SJCRH30 (cell line): ENCODE data around the gene RYR3. TPM values are rescaled to one million over a fixed set of nuclear protein-coding genes. Genes with fewer than 3 reads are reported as not detected.
A peak's percentile ranks its signal among the peaks of the same experiment; 100 is the strongest.

ENCODE experiments used
- DNase-seq, 2 experiments: peaks; one replicate each; pipeline ENCODE4 v3.0.0-alpha.2; 2015 to 2020
- H3K27ac ChIP-seq: fragments of 250-450 bp; sonication (Bioruptor Pico); 2 replicates; pipeline ENCODE4 v1.5.1; 2020; ENCODE audit warnings: mild to moderate bottlenecking, moderate library complexity
- H3K27me3 ChIP-seq: fragments of 250-450 bp; sonication (Bioruptor Pico); 2 replicates; pipeline ENCODE4 v1.5.1; 2020; ENCODE audit warnings: mild to moderate bottlenecking, moderate library complexity
- H3K36me3 ChIP-seq: fragments of 250-450 bp; sonication (Bioruptor Pico); 2 replicates; pipeline ENCODE4 v1.5.1; 2020; ENCODE audit warnings: mild to moderate bottlenecking, moderate library complexity
- H3K4me1 ChIP-seq: fragments of 250-450 bp; sonication (Bioruptor Pico); 2 replicates; pipeline ENCODE4 v1.5.1; 2020; ENCODE audit warnings: mild to moderate bottlenecking, moderate library complexity
- H3K4me3 ChIP-seq: fragments of 250-450 bp; sonication (Bioruptor Pico); 2 replicates; pipeline ENCODE4 v1.5.1; 2020; ENCODE audit warnings: mild to moderate bottlenecking, moderate library complexity
- H3K9me3 ChIP-seq: fragments of 250-450 bp; sonication (Bioruptor Pico); replicated peaks from 2 replicates; pipeline ENCODE4 v1.5.1; 2020; ENCODE audit warnings: mild to moderate bottlenecking, moderate library complexity
- total RNA-seq: library from RNA; depleted of rRNA; stranded (reverse); fragments of >200 nt; shearing (Covaris generic); gene quantifications from 2 replicates; pipeline ENCODE4 v1.2.3, GENCODE V29; 2014

RYR3 gene
- total RNA-seq, 1 experiment from 2014 or later: 23.4 TPM

- H3K9me3 ChIP-seq: no peaks in the 10 kb centered on the region
- H3K4me1 ChIP-seq: no peaks in the 10 kb centered on the region
- H3K27ac ChIP-seq: no peak overlapping the region
- H3K4me3 ChIP-seq: no peak overlapping the region
- H3K36me3 ChIP-seq: peaks cover 40% of the 10 kb centered on the region
- no peak for DNase-seq
- no peaks in the 10 kb centered on the region for H3K27me3 ChIP-seq
Observed at GRCh38 chr15:33844186-33844585, 533.4 kb downstream of the RYR3 start.

GRCh38 chr15:33844597-33844996 is 533.8 kb downstream of the RYR3 start:
- Histone ChIP-seq H3K27ac (no peak overlapping the region), H3K27me3 (no peaks in the 10 kb centered on the region), H3K4me3 (no peak overlapping the region), H3K9me3 (no peaks in the 10 kb centered on the region), H3K4me1 (no peaks in the 10 kb centered on the region), H3K36me3 (peaks cover 36% of the 10 kb centered on the region)
- DNase-seq: no peak

- no peak for DNase-seq
- Histone ChIP-seq H3K4me3 (no peak overlapping the region), H3K9me3 (no peaks in the 10 kb centered on the region), H3K36me3 (peaks cover 24% of the 10 kb centered on the region), H3K27me3 (no peaks in the 10 kb centered on the region), H3K4me1 (peaks cover 6% of the 10 kb centered on the region; the same call in 1 of the 2 replicates), H3K27ac (no peak overlapping the region)
Observed at GRCh38 chr15:33846142-33846541, 535.4 kb downstream of the RYR3 start.

- Histone ChIP-seq H3K27ac (no peak overlapping the region), H3K4me3 (no peak overlapping the region), H3K36me3 (peaks cover 21% of the 10 kb centered on the region), H3K4me1 (peaks cover 12% of the 10 kb centered on the region), H3K27me3 (no peaks in the 10 kb centered on the region), H3K9me3 (no peaks in the 10 kb centered on the region)
- DNase-seq: no peak
Observed at GRCh38 chr15:33846862-33847261, 536.1 kb downstream of the RYR3 start.

GRCh38 chr15:33848011-33848410 is 537.2 kb downstream of the RYR3 start:
- Histone ChIP-seq H3K4me1 (peaks cover 22% of the 10 kb centered on the region), H3K9me3 (no peaks in the 10 kb centered on the region), H3K27me3 (no peaks in the 10 kb centered on the region), H3K27ac (no peak overlapping the region), H3K4me3 (no peak overlapping the region), H3K36me3 (peaks cover 14% of the 10 kb centered on the region; the same call in 1 of the 2 replicates)
- DNase-seq: no peak

- Histone ChIP-seq H3K4me1 (peaks cover 27% of the 10 kb centered on the region), H3K36me3 (peaks cover 15% of the 10 kb centered on the region), H3K27ac (peak overlapping the region; percentile 82; the same call in 1 of the 2 replicates), H3K9me3 (no peaks in the 10 kb centered on the region), H3K27me3 (no peaks in the 10 kb centered on the region), H3K4me3 (no peak overlapping the region)
- DNase-seq: no peak
Observed at GRCh38 chr15:33851079-33851478, 540.3 kb downstream of the RYR3 start.

- Histone ChIP-seq H3K4me1 (peaks cover 27% of the 10 kb centered on the region), H3K9me3 (no peaks in the 10 kb centered on the region), H3K27me3 (no peaks in the 10 kb centered on the region), H3K27ac (peak overlapping the region; percentile 82), H3K36me3 (peaks cover 24% of the 10 kb centered on the region), H3K4me3 (no peak overlapping the region)
- peak; percentile 25 to 69 for DNase-seq
Observed at GRCh38 chr15:33852094-33852493, 541.3 kb downstream of the RYR3 start.

- Histone ChIP-seq H3K9me3 (no peaks in the 10 kb centered on the region), H3K36me3 (peaks cover 26% of the 10 kb centered on the region), H3K27ac (peak overlapping the region; percentile 82), H3K4me1 (peaks cover 27% of the 10 kb centered on the region), H3K4me3 (no peak overlapping the region), H3K27me3 (no peaks in the 10 kb centered on the region)
- peak; percentile 53 to 74 for DNase-seq
Observed at GRCh38 chr15:33852570-33852969, 541.8 kb downstream of the RYR3 start.

- Histone ChIP-seq H3K36me3 (peaks cover 47% of the 10 kb centered on the region), H3K4me3 (no peak overlapping the region), H3K27ac (no peak overlapping the region), H3K4me1 (peaks cover 8% of the 10 kb centered on the region), H3K27me3 (no peaks in the 10 kb centered on the region), H3K9me3 (no peaks in the 10 kb centered on the region)
- no peak for DNase-seq
Observed at GRCh38 chr15:33857726-33858125, 547.0 kb downstream of the RYR3 start.

GRCh38 chr15:33858836-33859235 is 548.1 kb downstream of the RYR3 start:
- no peak for DNase-seq
- Histone ChIP-seq H3K27ac (no peak overlapping the region), H3K27me3 (no peaks in the 10 kb centered on the region), H3K4me3 (no peak overlapping the region), H3K36me3 (peaks cover 50% of the 10 kb centered on the region), H3K4me1 (no peaks in the 10 kb centered on the region), H3K9me3 (no peaks in the 10 kb centered on the region)

- Histone ChIP-seq H3K9me3 (no peaks in the 10 kb centered on the region), H3K27ac (no peak overlapping the region), H3K4me1 (no peaks in the 10 kb centered on the region), H3K4me3 (no peak overlapping the region), H3K27me3 (no peaks in the 10 kb centered on the region), H3K36me3 (peaks cover 56% of the 10 kb centered on the region)
- DNase-seq: no peak
Observed at GRCh38 chr15:33859992-33860545, 549.3 kb downstream of the RYR3 start.

- H3K36me3 ChIP-seq: peaks cover 62% of the 10 kb centered on the region
- no peak overlapping the region for H3K27ac ChIP-seq
- H3K27me3 ChIP-seq: no peaks in the 10 kb centered on the region
- H3K4me3 ChIP-seq: no peak overlapping the region
- H3K4me1 ChIP-seq: no peaks in the 10 kb centered on the region
- DNase-seq: no peak
- H3K9me3 ChIP-seq: no peaks in the 10 kb centered on the region
Observed at GRCh38 chr15:33860754-33861153, 550.0 kb downstream of the RYR3 start.

- no peaks in the 10 kb centered on the region for H3K27me3 ChIP-seq
- H3K27ac ChIP-seq: no peak overlapping the region
- no peaks in the 10 kb centered on the region for H3K9me3 ChIP-seq
- no peak overlapping the region for H3K4me3 ChIP-seq
- DNase-seq: no peak
- H3K36me3 ChIP-seq: peaks cover 44% of the 10 kb centered on the region
- H3K4me1 ChIP-seq: no peaks in the 10 kb centered on the region
Observed at GRCh38 chr15:33864360-33865075, 553.8 kb downstream of the RYR3 start.

GRCh38 chr15:33865416-33865815 is 554.6 kb downstream of the RYR3 start:
- no peaks in the 10 kb centered on the region for H3K4me1 ChIP-seq
- no peak overlapping the region for H3K4me3 ChIP-seq
- H3K27me3 ChIP-seq: no peaks in the 10 kb centered on the region
- no peak for DNase-seq
- H3K27ac ChIP-seq: no peak overlapping the region
- H3K9me3 ChIP-seq: no peaks in the 10 kb centered on the region
- peaks cover 42% of the 10 kb centered on the region for H3K36me3 ChIP-seq

- no peak overlapping the region for H3K27ac ChIP-seq
- DNase-seq: no peak
- H3K4me3 ChIP-seq: no peak overlapping the region
- no peaks in the 10 kb centered on the region for H3K27me3 ChIP-seq
- peaks cover 36% of the 10 kb centered on the region for H3K36me3 ChIP-seq
- H3K4me1 ChIP-seq: no peaks in the 10 kb centered on the region
- H3K9me3 ChIP-seq: no peaks in the 10 kb centered on the region
Observed at GRCh38 chr15:33866101-33866737, 555.5 kb downstream of the RYR3 start.
